Endothelial cell of umbilical vein (primary cell): Measurements from ENCODE around the gene KCNMA1. TPM values are rescaled to one million over a fixed set of nuclear protein-coding genes. Genes with fewer than 3 reads are reported as not detected.

Source experiments
- BruUV-seq: library from RNA; stranded (reverse); fragments of 400-500 nt; replicated peaks from 2 replicates; lab custom pipeline; 2021; lab: Mats Ljungman, UMichigan
- CTCF ChIA-PET: fragments of 300-600, 350-600 bp; sonication (Branson Sonifier 250); formaldehyde crosslinking; loops from one replicate; lab custom pipeline; 2021; ENCODE audit warnings: antibody characterized with exemption, inconsistent platforms; lab: Charles Lee
- POLR2A ChIA-PET: fragments of 300-600, 350-600 bp; sonication (Branson Sonifier 250); formaldehyde crosslinking; loops from one replicate; lab custom pipeline; 2021; ENCODE audit warnings: antibody characterized with exemption, inconsistent platforms; lab: Charles Lee
- DNase-seq: peaks from one replicate; pipeline ENCODE4 v3.0.0-alpha.2; 2011; ENCODE audit warnings: low read depth, low spot score
- FAIRE-seq: peaks from 2 replicates; lab custom pipeline; 2011; peaks lifted over from hg19 to GRCh38; lab: Jason Lieb, UNC
- H2AFZ ChIP-seq: 2 replicates; pipeline ENCODE4 v1.6.0; 2012; ENCODE audit warnings: low read depth, low read length, control low read depth, inconsistent platforms
- H3K27ac ChIP-seq: 2 replicates; pipeline ENCODE4 v1.5.1; 2011; ENCODE audit warnings: low read depth, mild to moderate bottlenecking, control low read depth, low read length, moderate library complexity; ENCODE audit not compliant: insufficient read depth
- H3K27me3 ChIP-seq, 2 experiments: 2 replicates each; pipeline versions ENCODE4 v1.6.0 to v1.6.1; 2011; ENCODE audit warnings: low read length in 2 of 2, mixed read lengths in 1 of 2; ENCODE audit not compliant: control insufficient read depth in 2 of 2, insufficient read depth in 2 of 2
- H3K36me3 ChIP-seq, 2 experiments: 2 replicates in 1 of 2; 3 replicates in 1 of 2; pipeline ENCODE4 v1.5.1; 2011; ENCODE audit warnings: low read length in 2 of 2, mild to moderate bottlenecking in 1 of 2, moderate library complexity in 1 of 2; ENCODE audit not compliant: control insufficient read depth in 2 of 2, insufficient read depth in 2 of 2; ENCODE audit errors: extremely low read depth in 1 of 2
- H3K4me1 ChIP-seq: 3 replicates; pipeline ENCODE4 v1.5.1; 2011; ENCODE audit warnings: mild to moderate bottlenecking, low read length; ENCODE audit not compliant: control insufficient read depth, insufficient read depth; ENCODE audit errors: extremely low read depth
- H3K4me2 ChIP-seq: 2 replicates; pipeline ENCODE4 v1.6.1; 2011; ENCODE audit warnings: low read length, control low read depth, mixed read lengths; ENCODE audit not compliant: insufficient read depth
- H3K4me3 ChIP-seq, 3 experiments: fragments of 200-600 bp in 1 of 3; sonication (generic), shearing (Covaris generic) in 1 of 3; replicated peaks in 1 of 3; 2 replicates each; pipeline ENCODE4 v1.5.1; 2011 to 2016; ENCODE audit warnings: control low read depth in 3 of 3, low read length in 3 of 3, mild to moderate bottlenecking in 2 of 3, inconsistent platforms in 1 of 3, low read depth in 1 of 3, moderate library complexity in 1 of 3; ENCODE audit not compliant: insufficient read depth in 1 of 3
- H3K79me2 ChIP-seq: 2 replicates; pipeline ENCODE4 v1.6.0; 2012; ENCODE audit warnings: low read length, inconsistent platforms; ENCODE audit not compliant: control insufficient read depth, insufficient read depth
- H3K9ac ChIP-seq: replicated peaks from 2 replicates; pipeline ENCODE3; 2011; ENCODE audit warnings: low read length, control low read depth; ENCODE audit not compliant: insufficient read depth; ENCODE audit errors: extremely low read depth
- H3K9me1 ChIP-seq: replicated peaks from 3 replicates; pipeline ENCODE4 v1.6.0; 2011; ENCODE audit warnings: mild to moderate bottlenecking, low read length; ENCODE audit not compliant: control insufficient read depth, insufficient read depth; ENCODE audit errors: extremely low read depth
- H3K9me3 ChIP-seq: replicated peaks from 2 replicates; pipeline ENCODE4 v1.5.1; 2012; ENCODE audit warnings: low read length, inconsistent platforms; ENCODE audit not compliant: control insufficient read depth, insufficient read depth
- H4K20me1 ChIP-seq: replicated peaks from 2 replicates; pipeline ENCODE3; 2011; ENCODE audit warnings: mild to moderate bottlenecking, low read length; ENCODE audit not compliant: control insufficient read depth, insufficient read depth; ENCODE audit errors: extremely low read depth
- CTCF ChIP-seq, 2 donors: IDR thresholded peaks; 1 replicate in 1 of 2; 2 replicates in 1 of 2; pipeline ENCODE4 v1.5.1; 2011; ENCODE audit warnings: low read length in 2 of 2, mild to moderate bottlenecking in 2 of 2, moderate library complexity in 2 of 2, control low read depth in 1 of 2, inconsistent platforms in 1 of 2, low read depth in 1 of 2; ENCODE audit not compliant: insufficient read depth in 1 of 2; ENCODE audit errors: extremely low read depth in 1 of 2
- EZH2 ChIP-seq: IDR thresholded peaks from 2 replicates; pipeline ENCODE4 v1.6.1; 2012; ENCODE audit warnings: borderline replicate concordance, low read depth, mild to moderate bottlenecking, moderate library complexity, low read length, inconsistent platforms; ENCODE audit not compliant: severe bottlenecking
- FOS ChIP-seq: IDR thresholded peaks from 2 replicates; pipeline ENCODE4 v1.6.1; 2011; ENCODE audit warnings: mild to moderate bottlenecking, low read length, moderate library complexity, borderline replicate concordance; ENCODE audit not compliant: insufficient read depth
- GATA2 ChIP-seq: IDR thresholded peaks from 2 replicates; pipeline ENCODE4 v1.7.0; 2011; ENCODE audit warnings: low read depth, mild to moderate bottlenecking, moderate library complexity, mixed read lengths, low read length; ENCODE audit not compliant: insufficient read length, insufficient read depth
- JUN ChIP-seq: IDR thresholded peaks from 2 replicates; pipeline ENCODE4 v1.6.1; 2011; ENCODE audit warnings: borderline replicate concordance, low read depth; ENCODE audit not compliant: insufficient read length, insufficient read depth
- MAX ChIP-seq: IDR thresholded peaks from 2 replicates; pipeline ENCODE4 v1.6.1; 2011; ENCODE audit not compliant: insufficient read depth, insufficient read length
- MYC ChIP-seq: IDR thresholded peaks from one replicate; pipeline ENCODE4 v1.6.1; 2011; ENCODE audit warnings: mild to moderate bottlenecking, low read depth, low read length
- POLR2A ChIP-seq: IDR thresholded peaks from 2 replicates; pipeline ENCODE4 v1.6.1; 2012; ENCODE audit warnings: low read depth, mild to moderate bottlenecking, control low read depth, low read length
- POLR2AphosphoS5 ChIP-seq: IDR thresholded peaks from 2 replicates; pipeline ENCODE4 v1.6.1; 2012; ENCODE audit warnings: low read depth, mild to moderate bottlenecking, control low read depth, low read length, moderate library complexity; ENCODE audit not compliant: insufficient read depth
- dilution Hi-C: fragments of 300-500 bp; cut with MboI; formaldehyde crosslinking; loops from one replicate; pipeline ENCODE4 v1.15.0; 2019; ENCODE audit warnings: low sequenced_read_pairs; ENCODE audit not compliant: extremely low pct_ligation_motif_present
- intact Hi-C: fragments of 100-400 bp; cut with micrococcal nuclease; formaldehyde crosslinking; loops from one replicate; pipeline ENCODE4 v1.10.0; 2022
- polyA plus RNA-seq, 4 experiments: library from polyadenylated mRNA; depleted of rRNA in 3 of 4; stranded (reverse) in 3 of 4; unstranded in 1 of 4; fragments of >200 nt; gene quantifications; 2 replicates each; pipeline versions ENCODE4 v1.2.1 to v1.2.3, GENCODE V29; 2011 to 2012; ENCODE audit warnings: missing spikeins in 1 of 4
- total RNA-seq: library from RNA; stranded (reverse); gene quantifications from 2 replicates; pipeline ENCODE4 v1.2.3, GENCODE V29; 2021

KCNMA1 gene
- total and polyA plus RNA-seq, 2 donors (not counting 3 experiments of a cell fraction or from before 2014, with no cell fraction given) = 0.10 to 0.82 TPM

GRCh38 chr10:77139252-77140160 is 498.1 kb downstream of the KCNMA1 start:
- no peak overlapping the region for H3K9ac ChIP-seq
- no peaks in the 10 kb centered on the region for H3K9me3 ChIP-seq
- H3K9me1 ChIP-seq = no peaks in the 10 kb centered on the region
- no peaks in the 10 kb centered on the region for H3K27me3 ChIP-seq
- intact Hi-C loops = no loop called here
- DNase-seq (no peak), FAIRE-seq (no peak)
- TF ChIP-seq FOS (no peak), POLR2A (no peak), POLR2AphosphoS5 (no peak), CTCF (IDR thresholded peaks at IDR 0.05; ENCODE audit: extremely low read depth in 1 of 2, insufficient read depth in 1 of 2, low read depth in 1 of 2, low read length in 2 of 2) (no peak), EZH2 (no peak), MAX (no peak), JUN (no peak), GATA2 (no peak), MYC (no peak)
- H3K27ac ChIP-seq = no peak overlapping the region
- no TSS peak for BruUV-seq
- H3K36me3 ChIP-seq = no peaks in the 10 kb centered on the region
- no peaks in the 10 kb centered on the region for H4K20me1 ChIP-seq
- H3K79me2 ChIP-seq = no peaks in the 10 kb centered on the region
- dilution Hi-C loops = no loop called here
- no peak overlapping the region for H3K4me3 ChIP-seq
- POLR2A ChIA-PET = interaction anchor here (0.6 kb wide), 1 partner anchor 743 kb away, joined by 3 read pairs; no protein-coding TSS in a partner anchor
- H3K4me2 ChIP-seq = no peak overlapping the region
- H3K4me1 ChIP-seq = no peaks in the 10 kb centered on the region
- no peak overlapping the region for H2AFZ ChIP-seq
- CTCF ChIA-PET = interaction anchor here (1.5 kb wide), 1 partner anchor 36 kb away, joined by 3 read pairs; no protein-coding TSS in a partner anchor
